Left colon (tissue), 2 donors: ENCODE data around the gene ANP32E. TPM values are rescaled to one million over a fixed set of nuclear protein-coding genes. Genes with fewer than 3 reads are reported as not detected.

Source experiments
- ATAC-seq: fragments of 200-7000 bp; cut with Tn5 transposase; one replicate; pipeline ENCODE4 v1.9.1; 2020; ENCODE audit warnings: mild to moderate bottlenecking, moderate library complexity
- DNase-seq, 2 donors: peaks; one replicate each; pipeline ENCODE4 v3.0.0-alpha.2; 2020
- intact Hi-C, 2 donors: fragments of 100-400 bp; cut with DNase I in 1 of 2; cut with micrococcal nuclease in 1 of 2; formaldehyde crosslinking; loops; one replicate each; pipeline versions ENCODE4 v1.11.2 to v1.14.0; 2022; cut with DNase I, micrococcal nuclease
- long read RNA-seq: library from polyadenylated mRNA; unstranded; transcript quantifications from one replicate; pipeline ENCODE4 v2.0.0, GENCODE V29; 2021
- total RNA-seq, 2 donors: library from RNA; stranded (reverse); fragmentation: NEBNext Ultra II Directional; extraction: Animal tissue kit (Norgen Biotek cat#: 25700); gene quantifications; one replicate each; pipeline ENCODE4 v1.2.1, GENCODE V29; 2021
- donor health status: DM: no; HTN: no; CAD: no.
- donor health status: DM: yes; HTN: yes; CAD: no.

Gene ANP32E
- 10 to 100 TPM; 10.5 to 13.6 TPM for total RNA-seq
- long read RNA-seq, transcript ANP32E-208 (7 exons, 3,451 nt) = major isoform, 11 of 15 reads
- long read RNA-seq, partial matches to known transcripts = 1 of 15 reads
- long read RNA-seq, other reads (novel, unspliced or antisense) = 3 of 15 reads

GRCh38 chr1:150235852-150236613 is at the start of gene ANP32E:
Gene ANP32E (minus strand): TSS chr1:150236112. CDS start chr1:150235786, 326 bp downstream.
- DNase-seq (peak; percentile 92 to 97), ATAC-seq (peak; percentile 94)
- intact Hi-C loops = no loop called here

DNA sequence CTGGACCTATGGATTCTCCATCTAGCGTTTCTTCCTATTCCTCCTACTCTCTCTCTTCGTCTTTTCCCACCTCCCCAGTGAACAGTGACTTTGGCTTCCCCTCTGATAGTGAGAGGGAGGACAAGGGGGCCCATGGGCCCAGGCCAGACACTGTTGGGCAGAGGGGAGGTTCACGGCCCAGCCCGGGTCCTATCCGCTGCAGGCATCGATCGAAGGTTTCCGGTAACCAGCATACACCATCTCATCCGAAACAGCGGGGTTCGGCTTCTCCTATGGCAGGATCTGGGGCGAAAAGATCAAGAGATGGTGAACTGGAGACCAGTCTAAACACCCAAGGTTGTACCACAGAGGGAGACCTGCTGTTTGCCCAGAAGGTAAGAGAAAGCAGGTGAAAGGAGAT is 47.3 kb upstream of the ANP32E start:
- ATAC-seq (no peak), DNase-seq (no peak)
- intact Hi-C loops = no loop called here

DNA sequence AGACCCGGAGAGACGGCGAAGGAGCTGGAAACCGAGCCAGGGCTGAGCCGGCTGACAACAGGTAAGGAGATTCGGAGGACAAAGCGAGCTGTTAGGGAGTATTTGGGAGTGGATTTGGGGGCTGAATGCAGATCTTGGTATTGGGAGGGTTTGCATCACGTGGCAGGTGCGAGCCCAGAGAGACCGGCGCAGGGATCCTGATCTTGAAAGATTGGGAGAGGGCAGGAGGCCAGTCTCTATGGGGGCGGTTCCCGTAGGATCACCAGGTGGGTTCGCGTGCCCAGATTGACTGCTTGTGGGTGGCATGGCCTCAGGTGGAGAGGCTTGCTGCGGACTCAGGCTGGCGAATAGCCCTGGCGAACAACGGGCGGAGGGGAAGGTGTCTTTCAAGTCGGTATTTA is 46.6 kb upstream of the ANP32E start:
- no peak for ATAC-seq
- DNase-seq = peak in 1 of 2 donors; percentile 25
- intact Hi-C loops = no loop called here

DNA sequence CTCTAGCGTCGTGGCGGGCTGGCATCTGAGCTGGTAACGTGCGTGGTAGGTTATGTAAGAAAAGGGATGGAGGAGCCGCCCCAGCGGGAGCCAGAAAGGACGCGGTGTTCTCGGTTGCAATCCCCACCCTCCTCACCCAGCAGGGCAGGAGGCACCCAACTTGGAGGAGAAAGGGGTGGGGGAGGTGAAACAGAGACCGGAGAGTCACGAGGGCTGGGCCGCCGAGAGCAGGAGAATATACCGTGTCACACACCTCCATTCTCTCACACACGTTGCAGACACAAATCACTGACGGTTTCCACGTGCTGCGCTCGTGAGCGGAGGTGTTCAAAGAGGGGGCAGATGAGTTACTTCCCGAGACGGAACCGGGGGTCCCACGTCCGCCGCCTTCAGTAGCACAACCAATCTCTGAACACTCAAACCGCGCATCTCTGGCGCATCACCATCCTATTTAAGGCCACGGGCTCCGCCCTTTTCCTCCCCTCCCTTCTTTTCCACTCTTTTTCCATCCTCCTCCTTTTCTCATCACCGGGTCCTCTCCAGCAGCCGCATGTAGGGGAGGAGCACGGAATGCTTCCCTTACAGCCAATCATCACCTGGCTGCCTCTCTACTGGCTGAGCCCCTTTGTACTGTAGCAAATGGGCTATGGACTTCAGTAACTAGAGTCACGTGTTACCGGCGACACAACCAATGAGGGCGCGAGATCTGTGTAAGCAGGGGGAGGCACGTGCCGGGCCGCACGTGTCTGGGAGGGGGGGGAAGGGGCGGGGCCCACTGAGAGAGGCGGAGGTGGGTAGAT is 46.0 kb upstream of the ANP32E start, which contains the start of gene CIART:
Gene CIART, plus strand, starts transcription at position 797 of the 800 bp plus-strand sequence. CDS start 714 bp downstream, outside the sequence.
- DNase-seq (peak; percentile 75 to 95), ATAC-seq (peak; percentile 75)
- intact Hi-C loops = no loop called here

DNA sequence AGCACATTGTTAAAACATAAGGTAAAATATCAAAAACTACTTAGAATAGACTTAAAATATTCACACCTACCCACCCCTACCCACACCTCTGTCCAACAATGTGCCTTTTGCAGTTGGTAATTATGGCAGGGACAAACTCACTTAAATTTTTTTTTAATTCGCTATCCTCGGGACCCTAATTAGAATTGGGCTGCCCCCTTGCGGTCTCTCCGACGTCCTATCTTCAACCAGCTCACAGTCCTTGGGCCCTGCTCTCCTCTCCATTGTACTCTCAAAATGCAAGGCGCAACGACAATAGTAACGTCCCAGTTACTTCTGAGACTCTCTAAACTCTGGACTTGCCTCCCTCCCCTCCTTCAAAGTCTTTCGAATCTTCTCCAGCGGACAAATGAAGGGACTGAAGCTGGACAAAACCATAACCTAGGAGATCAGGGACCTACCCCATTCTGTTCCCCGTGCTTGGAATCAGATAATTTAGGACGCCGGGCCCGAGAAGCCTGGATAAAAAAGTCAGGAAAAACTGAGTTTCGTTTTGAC is 45.4 kb upstream of the ANP32E start:
- intact Hi-C loops = no loop called here
- peak; percentile 67 to 86 for DNase-seq
- ATAC-seq = peak; percentile 73

GRCh38 chr1:150280138-150280707 is 44.3 kb upstream of the ANP32E start:
- peak; percentile 69 to 81 for DNase-seq
- intact Hi-C loops = no loop called here
- ATAC-seq = peak; percentile 76

GRCh38 chr1:150273311-150273710 is 37.4 kb upstream of the ANP32E start:
- intact Hi-C loops = no loop called here
- DNase-seq = no peak
- no peak for ATAC-seq

- no peak for ATAC-seq
- intact Hi-C loops = no loop called here
- DNase-seq = no peak
Measured at GRCh38 chr1:150271291-150271959, 35.5 kb upstream of the ANP32E start.

DNA sequence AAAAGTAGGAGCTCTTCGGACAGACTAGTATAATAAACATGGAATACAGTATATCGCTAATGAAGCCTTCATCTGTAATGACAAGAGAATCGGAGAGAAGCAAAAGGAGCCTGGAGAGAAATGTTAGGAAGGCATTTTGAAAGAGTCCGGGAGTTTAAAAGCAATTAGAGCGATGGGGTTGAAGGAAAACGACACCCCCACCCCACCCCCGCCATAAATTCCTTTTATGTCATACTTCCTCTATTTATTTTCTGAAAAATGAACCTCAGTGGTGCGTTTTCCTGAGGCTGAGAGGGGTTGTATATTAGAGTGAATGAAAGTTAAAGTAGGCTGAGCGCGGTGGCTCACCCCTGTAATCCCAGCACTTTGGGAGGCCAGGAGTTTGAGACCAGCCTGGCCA is 33.5 kb upstream of the ANP32E start:
- no peak for ATAC-seq
- DNase-seq = peak in 1 of 2 donors; percentile 19
- intact Hi-C loops = no loop called here

GRCh38 chr1:150268705-150269403 is 32.9 kb upstream of the ANP32E start, which contains the start of gene APH1A:
Gene APH1A (minus strand): TSS chr1:150269016. CDS start chr1:150268810, 206 bp downstream.
- ATAC-seq (peak; percentile 97), DNase-seq (peak; percentile 95 to 99)
- intact Hi-C loops = no loop called here

- DNase-seq (peak; percentile 61 to 70), ATAC-seq (peak; percentile 76)
- intact Hi-C loops = no loop called here
Measured at GRCh38 chr1:150268340-150268704, 32.4 kb upstream of the ANP32E start.

- no peak for ATAC-seq
- no peak for DNase-seq
- intact Hi-C loops = no loop called here
Measured at GRCh38 chr1:150267896-150268295, 32.0 kb upstream of the ANP32E start.

GRCh38 chr1:150263549-150263948 is 27.6 kb upstream of the ANP32E start:
- intact Hi-C loops = no loop called here
- no peak for ATAC-seq
- no peak for DNase-seq

DNA sequence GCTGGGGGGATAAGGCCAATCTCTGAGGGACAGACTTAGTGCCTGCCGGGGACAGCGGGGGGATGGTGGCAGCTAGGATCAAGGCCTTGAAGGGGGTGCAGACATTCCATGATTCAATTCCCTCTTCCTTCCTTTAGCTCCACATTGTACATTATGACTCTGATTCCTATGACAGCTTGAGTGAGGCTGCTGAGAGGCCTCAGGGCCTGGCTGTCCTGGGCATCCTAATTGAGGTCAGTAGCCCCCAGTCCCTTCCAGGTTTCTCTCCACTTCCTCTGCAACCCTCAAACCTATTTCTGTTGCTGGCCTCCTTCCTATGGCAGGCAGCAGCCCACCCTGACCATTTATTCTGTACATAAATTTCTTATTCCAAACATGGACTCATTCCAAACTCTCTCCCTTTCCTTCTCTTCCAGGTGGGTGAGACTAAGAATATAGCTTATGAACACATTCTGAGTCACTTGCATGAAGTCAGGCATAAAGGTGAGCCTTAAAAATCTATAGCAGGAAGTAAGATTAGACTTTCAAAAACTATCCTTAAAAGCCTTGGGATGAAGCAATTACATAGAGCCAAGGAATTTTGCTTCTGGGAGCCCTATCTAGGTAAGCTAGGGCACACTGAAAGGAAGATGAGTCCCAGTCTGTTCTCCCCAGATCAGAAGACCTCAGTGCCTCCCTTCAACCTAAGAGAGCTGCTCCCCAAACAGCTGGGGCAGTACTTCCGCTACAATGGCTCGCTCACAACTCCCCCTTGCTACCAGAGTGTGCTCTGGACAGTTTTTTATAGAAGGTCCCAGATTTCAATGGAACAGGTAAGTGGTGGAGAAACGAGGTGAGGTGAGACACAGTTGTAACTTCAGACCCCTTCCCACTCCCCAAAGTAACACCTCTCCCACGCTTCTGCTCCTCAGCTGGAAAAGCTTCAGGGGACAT is 26.7 kb upstream of the ANP32E start:
- intact Hi-C loops = no loop called here

DNA sequence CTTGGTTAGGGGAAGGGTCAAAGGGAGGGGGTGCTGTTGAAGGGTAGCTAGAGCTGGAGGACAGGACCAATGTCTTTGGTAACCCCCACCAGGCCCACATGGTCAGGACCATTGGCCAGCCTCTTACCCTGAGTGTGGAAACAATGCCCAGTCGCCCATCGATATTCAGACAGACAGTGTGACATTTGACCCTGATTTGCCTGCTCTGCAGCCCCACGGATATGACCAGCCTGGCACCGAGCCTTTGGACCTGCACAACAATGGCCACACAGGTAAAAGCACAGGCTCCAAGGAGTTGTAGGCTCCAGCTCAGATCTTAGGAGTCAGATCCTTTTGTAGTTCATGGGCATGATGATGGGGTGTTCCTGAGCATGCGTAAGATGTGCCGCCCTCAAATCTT is 25.5 kb upstream of the ANP32E start:
- no peak for ATAC-seq
- intact Hi-C loops = no loop called here

More for the DNA sequence above, 26.7 kb upstream of the ANP32E start:
- DNase-seq (no peak), ATAC-seq (no peak)

GRCh38 chr1:150259758-150260669 is 24.1 kb upstream of the ANP32E start:
- ATAC-seq (peak; percentile 72), DNase-seq (peak; percentile 52 to 71)
- intact Hi-C loops = no loop called here

More for the DNA sequence above, 25.5 kb upstream of the ANP32E start:
- no peak for DNase-seq
